Thoracic aorta (tissue), 2 donors: ENCODE data around the gene CCDC167. TPM values are rescaled to one million over a fixed set of nuclear protein-coding genes. Genes with fewer than 3 reads are reported as not detected.

ENCODE experiments used
- ATAC-seq: fragments of 150-250 bp; one replicate; pipeline ENCODE4 v1.8.0; 2017; ENCODE audit warnings: low read depth; ENCODE audit not compliant: insufficient number of reproducible peaks, low FRiP score
- DNase-seq: peaks from one replicate; pipeline ENCODE4 v3.0.0-alpha.2; 2020; ENCODE audit warnings: low spot score
- H3K27ac ChIP-seq, 2 donors: fragments of 200-600 bp; sonication (generic); 1 replicate in 1 of 2; 2 replicates in 1 of 2; pipeline ENCODE4 v1.5.1; 2016; ENCODE audit warnings: mild to moderate bottlenecking in 2 of 2, moderate library complexity in 2 of 2
- H3K27me3 ChIP-seq: fragments of 200-600 bp; sonication (generic); replicated peaks from 2 replicates; pipeline ENCODE4 v1.6.0; 2016; ENCODE audit warnings: mild to moderate bottlenecking; ENCODE audit not compliant: insufficient read depth
- H3K36me3 ChIP-seq: fragments of 200-600 bp; sonication (generic); one replicate; pipeline ENCODE4 v1.5.1; 2016
- H3K4me1 ChIP-seq, 2 donors: fragments of 200-600 bp; sonication (generic); 1 replicate in 1 of 2; 2 replicates in 1 of 2; pipeline versions ENCODE4 v1.5.1 to v1.6.0; 2016; ENCODE audit warnings: low read depth in 2 of 2, mild to moderate bottlenecking in 1 of 2; ENCODE audit not compliant: control insufficient read depth in 1 of 2
- H3K4me3 ChIP-seq: fragments of 200-600 bp; sonication (generic); 2 replicates; pipeline ENCODE4 v1.5.1; 2016; ENCODE audit warnings: mild to moderate bottlenecking
- H3K9me3 ChIP-seq: fragments of 200-600 bp; sonication (generic); 2 replicates; pipeline ENCODE4 v1.5.1; 2016
- CTCF ChIP-seq: fragments of 200-600 bp; sonication (generic); IDR thresholded peaks from one replicate; pipeline ENCODE4 v1.5.1; 2019; ENCODE audit warnings: antibody characterized with exemption
- total RNA-seq, 2 donors: library from RNA; depleted of rRNA; stranded (reverse); fragments of >200 nt; gene quantifications; one replicate each; pipeline versions ENCODE4 v1.1.0 to v1.2.3, GENCODE V29; 2016

Gene CCDC167
- total RNA-seq, 2 donors from 2014 or later: 14.4 to 20.8 TPM

DNA sequence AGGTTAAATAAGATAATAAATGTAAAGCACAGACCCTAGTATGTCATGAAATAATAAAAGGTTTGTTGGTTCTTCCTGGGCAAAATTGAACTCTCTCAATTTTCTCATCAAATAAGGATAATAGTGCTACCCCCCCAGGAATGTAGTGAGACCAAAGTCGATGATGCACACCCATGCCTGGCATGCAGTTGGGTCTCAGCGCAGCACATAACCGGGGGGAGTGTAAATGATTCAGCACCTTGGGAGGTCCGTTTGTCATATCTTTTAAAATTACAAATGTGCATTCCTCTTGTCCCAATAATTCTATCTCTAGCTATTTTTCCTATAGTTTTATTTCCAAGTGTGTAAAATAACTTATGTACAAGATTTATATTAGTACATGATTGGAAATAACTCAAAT lies 31.3 kb upstream of the CCDC167 start:
- TF ChIP-seq CTCF: no peak
- no peak for DNase-seq
- H3K4me1 ChIP-seq: peaks cover 0 to 6% of the 10 kb centered on the region in 2 donors
- H3K27ac ChIP-seq: no peak overlapping the region
- H3K9me3 ChIP-seq: no peaks in the 10 kb centered on the region
- no peaks in the 10 kb centered on the region for H3K27me3 ChIP-seq
- no peaks in the 10 kb centered on the region for H3K36me3 ChIP-seq
- ATAC-seq: no peak
- no peak overlapping the region for H3K4me3 ChIP-seq

- DNase-seq (no peak), ATAC-seq (no peak)
- Histone ChIP-seq H3K9me3 (no peaks in the 10 kb centered on the region), H3K27me3 (no peaks in the 10 kb centered on the region), H3K36me3 (no peaks in the 10 kb centered on the region), H3K4me1 (no peaks in the 10 kb centered on the region), H3K4me3 (no peak overlapping the region), H3K27ac (no peak overlapping the region)
- TF ChIP-seq CTCF: no peak
Measured at GRCh38 chr6:37530297-37530696, 30.6 kb upstream of the CCDC167 start.

DNA sequence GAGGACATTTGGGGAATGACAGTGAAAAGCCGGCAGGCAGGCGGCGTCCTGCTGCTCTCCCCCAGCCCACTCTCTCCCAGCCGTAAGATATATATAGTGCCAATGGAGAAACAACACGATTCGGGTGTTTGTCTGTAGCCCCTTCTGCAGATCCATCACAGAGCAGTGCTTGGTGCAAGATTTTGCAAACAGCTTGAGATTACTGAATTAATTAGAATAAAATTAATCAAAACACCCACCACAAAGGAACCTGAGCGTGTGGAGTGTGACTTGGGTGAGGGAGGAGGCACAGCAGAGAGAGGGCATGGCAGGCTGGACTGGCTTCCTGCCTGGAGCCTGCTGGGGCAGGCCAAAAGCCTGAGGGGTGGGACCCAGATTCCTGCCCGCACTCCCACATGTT lies 28.8 kb upstream of the CCDC167 start:
- TF ChIP-seq CTCF: no peak
- Histone ChIP-seq H3K27ac (no peak overlapping the region), H3K9me3 (no peaks in the 10 kb centered on the region), H3K36me3 (no peaks in the 10 kb centered on the region), H3K4me1 (no peaks in the 10 kb centered on the region), H3K27me3 (no peaks in the 10 kb centered on the region), H3K4me3 (no peak overlapping the region)
- ATAC-seq (no peak), DNase-seq (no peak)

GRCh38 chr6:37525460-37526357 lies 26.0 kb upstream of the CCDC167 start:
- TF ChIP-seq CTCF: no peak
- H3K27ac ChIP-seq: no peak overlapping the region
- no peaks in the 10 kb centered on the region for H3K9me3 ChIP-seq
- no peaks in the 10 kb centered on the region for H3K4me1 ChIP-seq
- no peak for ATAC-seq
- DNase-seq: no peak
- no peak overlapping the region for H3K4me3 ChIP-seq
- no peaks in the 10 kb centered on the region for H3K36me3 ChIP-seq
- H3K27me3 ChIP-seq: no peaks in the 10 kb centered on the region

DNA sequence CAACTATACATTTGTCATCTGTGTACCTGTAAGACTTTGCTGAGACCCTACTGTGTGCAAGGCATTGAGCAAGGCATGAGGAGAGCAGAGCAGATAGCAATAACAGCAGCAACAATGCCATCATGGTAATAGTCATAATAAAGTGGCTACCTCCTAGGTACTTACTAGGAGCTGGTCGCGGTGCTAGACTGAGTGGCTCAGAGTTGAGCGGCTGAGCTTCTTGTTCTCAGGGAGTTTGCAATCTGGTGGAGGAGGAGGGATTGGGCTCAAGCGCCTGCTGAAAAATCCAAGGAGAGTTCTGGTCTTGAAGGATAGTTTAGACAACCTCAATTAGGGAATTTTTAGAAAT lies 25.3 kb upstream of the CCDC167 start:
- no peak for TF ChIP-seq CTCF
- Histone ChIP-seq H3K27ac (no peak overlapping the region), H3K27me3 (no peaks in the 10 kb centered on the region), H3K4me3 (no peak overlapping the region), H3K4me1 (no peaks in the 10 kb centered on the region), H3K36me3 (no peaks in the 10 kb centered on the region), H3K9me3 (no peaks in the 10 kb centered on the region)
- no peak for ATAC-seq
- DNase-seq: no peak
